ENCODE data around the gene UBE2L3. TPM values are rescaled to one million over a fixed set of nuclear protein-coding genes. Genes with fewer than 3 reads are reported as not detected.
A peak's percentile ranks its signal among the peaks of the same experiment; 100 is the strongest.

Gene UBE2L3
- total RNA-seq, 2 experiments from 2014 or later, result 18.7 TPM

DNA sequence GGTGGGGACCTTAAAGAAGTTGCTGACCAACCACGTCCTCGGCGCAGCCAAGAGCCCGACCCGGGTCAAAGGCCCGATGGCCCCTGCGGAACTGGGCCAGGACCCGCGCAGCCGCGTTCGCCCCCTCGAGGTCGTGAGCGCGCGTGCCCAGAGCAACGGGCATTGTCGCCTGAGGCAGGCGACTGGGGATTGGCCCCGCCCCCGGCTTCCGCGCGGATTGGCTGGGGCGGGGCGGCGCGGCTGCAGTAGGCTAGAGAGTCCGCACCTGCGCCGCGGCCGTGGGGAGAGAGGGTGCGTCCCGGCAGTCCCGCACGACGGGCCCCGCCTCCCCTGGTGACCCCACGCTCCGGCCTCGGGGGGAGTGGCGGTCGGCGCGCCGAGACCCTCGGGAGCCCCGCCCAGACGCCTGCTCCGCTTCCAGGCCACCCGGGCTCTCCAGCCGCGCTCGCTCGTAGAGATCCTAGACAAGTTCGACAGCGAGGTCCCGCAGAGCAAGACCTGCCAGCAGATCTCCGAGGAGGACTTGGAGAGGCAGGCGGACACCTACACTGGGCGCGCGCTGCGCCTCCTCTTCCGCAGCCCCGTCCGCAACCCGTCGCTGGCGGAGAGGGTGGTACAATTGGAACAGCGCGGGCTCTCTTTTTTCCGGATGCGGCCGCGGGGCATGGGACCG lies 90.0 kb downstream of the UBE2L3 start:
- H3K27me3 ChIP-seq (ENCODE audit: control insufficient read depth in 1 of 2, insufficient read depth in 2 of 2, low read length in 2 of 2), result no peaks in the 10 kb centered on the region
- Mint-ChIP-seq H3K9me3 (no peaks in the 10 kb centered on the region), H3K4me1 (ENCODE audit: low read depth) (peaks cover 14% of the 10 kb centered on the region), H3K36me3 (ENCODE audit: low read depth) (no peaks in the 10 kb centered on the region), H3K4me3 (peak overlapping the region; percentile 82), H3K27ac (no peak overlapping the region), H3K27me3 (no peaks in the 10 kb centered on the region)
- no peak overlapping the region for H3K27ac ChIP-seq (ENCODE audit: low read depth in 1 of 2, low read length in 2 of 2)
- ATAC-seq (ENCODE audit: poor library complexity) (peak; percentile 97), DNase-seq (peak in 13 of 14 experiments; percentile 58 to 90 (median 71))
- intact Hi-C loops (cut with DNase I, micrococcal nuclease), result loop anchor here in 1 of 2 experiments (1.0 to 2.0 kb wide), 2 partner anchors 8 to 15 kb away; partner anchors contain the start of gene SDF2L1
- no peaks in the 10 kb centered on the region for H3K36me3 ChIP-seq (ENCODE audit: insufficient read depth, low read length)
- TF ChIP-seq, protein P1, sequence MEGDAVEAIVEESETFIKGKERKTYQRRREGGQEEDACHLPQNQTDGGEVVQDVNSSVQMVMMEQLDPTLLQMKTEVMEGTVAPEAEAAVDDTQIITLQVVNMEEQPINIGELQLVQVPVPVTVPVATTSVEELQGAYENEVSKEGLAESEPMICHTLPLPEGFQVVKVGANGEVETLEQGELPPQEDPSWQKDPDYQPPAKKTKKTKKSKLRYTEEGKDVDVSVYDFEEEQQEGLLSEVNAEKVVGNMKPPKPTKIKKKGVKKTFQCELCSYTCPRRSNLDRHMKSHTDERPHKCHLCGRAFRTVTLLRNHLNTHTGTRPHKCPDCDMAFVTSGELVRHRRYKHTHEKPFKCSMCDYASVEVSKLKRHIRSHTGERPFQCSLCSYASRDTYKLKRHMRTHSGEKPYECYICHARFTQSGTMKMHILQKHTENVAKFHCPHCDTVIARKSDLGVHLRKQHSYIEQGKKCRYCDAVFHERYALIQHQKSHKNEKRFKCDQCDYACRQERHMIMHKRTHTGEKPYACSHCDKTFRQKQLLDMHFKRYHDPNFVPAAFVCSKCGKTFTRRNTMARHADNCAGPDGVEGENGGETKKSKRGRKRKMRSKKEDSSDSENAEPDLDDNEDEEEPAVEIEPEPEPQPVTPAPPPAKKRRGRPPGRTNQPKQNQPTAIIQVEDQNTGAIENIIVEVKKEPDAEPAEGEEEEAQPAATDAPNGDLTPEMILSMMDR (IDR thresholded peaks at IDR 0.05), result peak; percentile 50
- no peaks in the 10 kb centered on the region for H3K9me3 ChIP-seq (ENCODE audit: control insufficient read depth in 1 of 2, insufficient read depth in 1 of 2, low read length in 2 of 2)
- ChIA-PET POLR2A (interaction anchor here (1.1 to 2.4 kb wide), 4 partner anchors 11 to 28 kb away, joined by 3 to 11 read pairs (median 6); partner anchors contain the start of gene SDF2L1), CTCF (interaction anchor here (1.1 to 1.7 kb wide), 3 partner anchors 11 to 29 kb away, joined by 3 to 7 read pairs (median 4); partner anchors contain the start of gene SDF2L1)
- H3K4me1 ChIP-seq (ENCODE audit: insufficient read depth, low read length), result peaks cover 24% of the 10 kb centered on the region
- H3K4me3 ChIP-seq (ENCODE audit: low read length), result peak overlapping the region; percentile 77

DNA sequence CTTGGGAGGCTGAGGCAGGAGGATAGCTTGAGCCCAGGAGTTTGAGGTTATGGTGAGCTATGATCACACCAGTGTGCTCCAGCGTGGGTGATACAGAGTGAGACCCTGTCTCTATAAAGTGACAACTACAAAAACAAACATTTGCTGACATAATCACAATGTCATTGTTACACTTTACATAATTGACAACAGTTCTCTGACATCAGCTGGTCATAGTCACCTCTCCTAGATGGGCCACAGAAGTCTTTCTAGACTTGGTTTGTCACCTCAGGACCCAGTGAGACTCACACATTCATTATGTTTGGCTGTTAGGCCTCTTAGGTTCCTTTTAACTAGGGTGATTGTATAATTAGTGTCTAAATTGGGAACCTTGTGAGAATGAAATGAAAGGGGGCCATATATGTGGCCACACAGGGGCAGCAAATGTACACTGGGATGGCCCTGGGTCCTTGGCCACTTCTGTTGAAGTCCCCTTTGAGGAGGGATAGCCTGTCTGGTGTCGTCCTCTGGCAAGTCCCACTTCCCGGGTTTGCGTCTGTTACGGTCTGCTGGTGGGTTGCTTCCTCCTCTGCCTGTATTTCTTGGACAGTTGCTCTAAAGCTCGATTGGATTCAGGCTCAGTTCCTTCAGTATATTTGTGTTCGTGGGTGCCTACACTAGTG lies 92.5 kb downstream of the UBE2L3 start:
- H3K36me3 ChIP-seq (ENCODE audit: insufficient read depth, low read length), result no peaks in the 10 kb centered on the region
- intact Hi-C loops (cut with DNase I, micrococcal nuclease), result no loop called here
- no peak overlapping the region for H3K27ac ChIP-seq (ENCODE audit: low read depth in 1 of 2, low read length in 2 of 2)
- Mint-ChIP-seq H3K27ac (no peak overlapping the region), H3K4me1 (ENCODE audit: low read depth) (peaks cover 15% of the 10 kb centered on the region), H3K9me3 (no peaks in the 10 kb centered on the region), H3K4me3 (peak overlapping the region; percentile 50), H3K27me3 (no peaks in the 10 kb centered on the region), H3K36me3 (ENCODE audit: low read depth) (no peaks in the 10 kb centered on the region)
- DNase-seq, result no peak
- ChIA-PET CTCF (interaction anchor here (1.6 kb wide), 1 partner anchor 17 kb away, joined by 5 read pairs; the partner anchor contains the start of gene SDF2L1), POLR2A (no interaction called here)
- H3K4me1 ChIP-seq (ENCODE audit: insufficient read depth, low read length), result peaks cover 22% of the 10 kb centered on the region
- no peak for ATAC-seq (ENCODE audit: poor library complexity)
- H3K4me3 ChIP-seq (ENCODE audit: low read length), result no peak overlapping the region
- H3K27me3 ChIP-seq (ENCODE audit: control insufficient read depth in 1 of 2, insufficient read depth in 2 of 2, low read length in 2 of 2), result no peaks in the 10 kb centered on the region
- no peaks in the 10 kb centered on the region for H3K9me3 ChIP-seq (ENCODE audit: control insufficient read depth in 1 of 2, insufficient read depth in 1 of 2, low read length in 2 of 2)
- TF ChIP-seq, protein P1 (IDR thresholded peaks at IDR 0.05), result no peak

DNA sequence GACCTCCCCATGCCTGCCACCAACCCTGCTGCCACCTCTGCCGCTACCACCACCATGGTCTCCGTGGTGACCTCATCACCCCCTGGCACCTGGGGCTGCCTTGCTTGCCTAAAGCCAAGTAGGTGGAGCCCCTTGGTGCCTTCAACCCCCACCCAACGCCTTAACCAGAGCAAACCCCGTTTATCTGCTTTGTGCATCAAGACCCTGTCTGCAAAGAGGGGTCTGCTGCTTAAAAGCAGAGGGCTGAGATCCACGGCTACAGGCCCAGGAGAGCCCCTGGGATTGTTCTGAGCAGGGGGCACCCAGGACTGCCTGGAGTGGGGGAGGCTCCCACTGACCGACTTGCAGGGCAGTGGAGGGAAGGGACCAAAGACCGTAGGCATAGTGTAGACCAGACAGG lies 93.4 kb downstream of the UBE2L3 start:
- no peaks in the 10 kb centered on the region for H3K9me3 ChIP-seq (ENCODE audit: control insufficient read depth in 1 of 2, insufficient read depth in 1 of 2, low read length in 2 of 2)
- CTCF ChIA-PET, result no interaction called here
- TF ChIP-seq, protein P1 (IDR thresholded peaks at IDR 0.05), result no peak
- Mint-ChIP-seq H3K27ac (no peak overlapping the region), H3K4me1 (ENCODE audit: low read depth) (peaks cover 24% of the 10 kb centered on the region), H3K4me3 (peak overlapping the region; percentile 50), H3K36me3 (ENCODE audit: low read depth) (peaks cover 2% of the 10 kb centered on the region), H3K27me3 (no peaks in the 10 kb centered on the region), H3K9me3 (no peaks in the 10 kb centered on the region)
- POLR2A ChIA-PET, result no interaction called here
- H3K4me1 ChIP-seq (ENCODE audit: insufficient read depth, low read length), result peaks cover 31% of the 10 kb centered on the region
- H3K27me3 ChIP-seq (ENCODE audit: control insufficient read depth in 1 of 2, insufficient read depth in 2 of 2, low read length in 2 of 2), result no peaks in the 10 kb centered on the region
- H3K36me3 ChIP-seq (ENCODE audit: insufficient read depth, low read length), result no peaks in the 10 kb centered on the region
- no peak for DNase-seq
- intact Hi-C loops (cut with DNase I, micrococcal nuclease), result no loop called here
- no peak overlapping the region for H3K4me3 ChIP-seq (ENCODE audit: low read length)
- no peak overlapping the region for H3K27ac ChIP-seq (ENCODE audit: low read depth in 1 of 2, low read length in 2 of 2)
- ATAC-seq (ENCODE audit: poor library complexity), result no peak

Measured in CD4-positive, alpha-beta T cell (primary cell).